Kidney (tissue), 14 donors: ENCODE measurements around the gene LTBP2. TPM values are rescaled to one million over a fixed set of nuclear protein-coding genes. Genes with fewer than 3 reads are reported as not detected.
A peak's percentile ranks its signal among the peaks of the same experiment; 100 is the strongest.

ENCODE experiments used
- DNase-seq, 5 donors: peaks; one replicate each; pipeline ENCODE4 v3.0.0-alpha.2; 2013 to 2020
- FAIRE-seq: peaks from 2 replicates; lab custom pipeline; 2012; peaks lifted over from hg19 to GRCh38; lab: Jason Lieb, UNC
- H3K27ac ChIP-seq, 2 donors: one replicate each; pipeline ENCODE4 v1.7.0; 2013; ENCODE audit warnings: low read depth in 2 of 2, low read length in 2 of 2, inconsistent platforms in 1 of 2
- H3K27me3 ChIP-seq: one replicate; pipeline ENCODE4 v1.7.1; 2013; ENCODE audit warnings: low read length, inconsistent platforms; ENCODE audit not compliant: control insufficient read depth, insufficient read depth
- H3K36me3 ChIP-seq, 3 donors: one replicate each; pipeline versions ENCODE4 v1.7.0 to v1.7.1; 2013; ENCODE audit warnings: low read length in 3 of 3, control low read depth in 1 of 3, inconsistent platforms in 1 of 3; ENCODE audit not compliant: insufficient read depth in 3 of 3, control insufficient read depth in 2 of 3
- H3K4me1 ChIP-seq, 3 donors: one replicate each; pipeline versions ENCODE4 v1.7.0 to v1.7.1; 2013; ENCODE audit warnings: low read length in 3 of 3, inconsistent platforms in 1 of 3, low read depth in 1 of 3; ENCODE audit not compliant: control insufficient read depth in 2 of 3, insufficient read depth in 2 of 3
- H3K4me3 ChIP-seq, 3 donors: one replicate each; pipeline versions ENCODE4 v1.7.0 to v1.8.1; 2013; ENCODE audit warnings: low read length in 3 of 3, control low read depth in 1 of 3, inconsistent platforms in 1 of 3
- H3K9ac ChIP-seq, 3 donors: one replicate each; pipeline versions ENCODE4 v1.7.0 to v1.7.1; 2013; ENCODE audit warnings: low read length in 3 of 3, control low read depth in 1 of 3, inconsistent platforms in 1 of 3
- H3K9me3 ChIP-seq, 3 donors: one replicate each; pipeline versions ENCODE4 v1.7.0 to v1.7.1; 2013; ENCODE audit warnings: low read length in 3 of 3, control low read depth in 1 of 3, inconsistent platforms in 1 of 3; ENCODE audit not compliant: control insufficient read depth in 2 of 3, insufficient read depth in 1 of 3
- intact Hi-C: fragments of 100-400 bp; cut with DNase I; formaldehyde crosslinking; loops from one replicate; pipeline ENCODE4 v1.11.1; 2022
- polyA plus RNA-seq: library from polyadenylated mRNA; stranded (reverse); fragments of 350-450 nt; fragmentation: Illumina TruSeq; extraction: RNeasy Lipid Tissue Mini Kit (QIAGEN cat#74804); gene quantifications from one replicate; pipeline ENCODE4 v1.2.3, GENCODE V29; 2014; ENCODE audit warnings: low read depth, low replicate concordance; ENCODE audit not compliant: insufficient read depth
- total RNA-seq: library from RNA; stranded (reverse); fragmentation: NEBNext Ultra II Directional; extraction: Animal tissue kit (Norgen Biotek cat#: 25700); gene quantifications from one replicate; pipeline ENCODE4 v1.2.1, GENCODE V29; 2021
- TF ChIP-seq, protein P1 (sequence below): IDR thresholded peaks from 3 replicates; pipeline ENCODE4 v1.5.1; 2012; ENCODE audit warnings: mild to moderate bottlenecking, moderate library complexity, borderline replicate concordance; ENCODE audit not compliant: insufficient read depth; ENCODE audit errors: extremely low read depth
- donor health status: control.
- donor health status: control.
- donor health status: control.
- donor health status: control.
- donor health status: control.
- donor health status: DM: yes; HTN: yes; CAD: no.
- donor health status: Normal renal cell carcinoma (clear cell type).

Gene LTBP2
- total and polyA plus RNA-seq, 2 donors from 2014 or later: 2.9 to 10.4 TPM

DNA sequence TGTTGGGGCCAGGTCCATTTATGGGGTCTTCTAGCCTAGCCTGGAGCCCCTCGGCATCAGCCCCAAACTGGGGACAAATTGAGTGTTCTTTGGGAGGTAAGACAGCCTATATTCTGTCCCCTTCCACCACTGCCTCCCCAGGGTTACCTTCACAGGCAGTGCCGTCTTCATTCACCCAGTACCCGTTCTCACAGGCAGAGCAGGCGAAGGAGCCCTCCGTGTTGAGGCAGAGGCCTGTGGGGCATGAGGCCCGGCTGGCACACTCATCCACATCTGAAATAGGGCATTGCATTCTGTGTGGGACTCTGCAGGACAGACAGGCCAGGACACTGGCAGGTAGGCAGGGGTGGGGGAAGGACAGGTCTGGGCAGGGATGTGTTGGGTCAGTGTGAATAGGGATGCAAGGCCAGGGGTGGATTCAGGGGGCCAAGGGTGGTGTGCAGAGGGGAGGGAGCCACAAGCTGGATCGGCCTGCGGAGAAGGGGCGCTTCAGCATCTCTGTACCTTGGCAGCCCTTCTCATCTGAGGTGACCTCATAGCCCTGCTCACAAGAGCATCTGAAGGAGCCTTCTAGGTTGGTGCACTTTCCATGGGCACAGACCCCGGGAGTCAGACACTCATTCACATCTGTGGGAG lies 102.3 kb downstream of the LTBP2 start:
- FAIRE-seq: no peak
- TF ChIP-seq, protein P1, sequence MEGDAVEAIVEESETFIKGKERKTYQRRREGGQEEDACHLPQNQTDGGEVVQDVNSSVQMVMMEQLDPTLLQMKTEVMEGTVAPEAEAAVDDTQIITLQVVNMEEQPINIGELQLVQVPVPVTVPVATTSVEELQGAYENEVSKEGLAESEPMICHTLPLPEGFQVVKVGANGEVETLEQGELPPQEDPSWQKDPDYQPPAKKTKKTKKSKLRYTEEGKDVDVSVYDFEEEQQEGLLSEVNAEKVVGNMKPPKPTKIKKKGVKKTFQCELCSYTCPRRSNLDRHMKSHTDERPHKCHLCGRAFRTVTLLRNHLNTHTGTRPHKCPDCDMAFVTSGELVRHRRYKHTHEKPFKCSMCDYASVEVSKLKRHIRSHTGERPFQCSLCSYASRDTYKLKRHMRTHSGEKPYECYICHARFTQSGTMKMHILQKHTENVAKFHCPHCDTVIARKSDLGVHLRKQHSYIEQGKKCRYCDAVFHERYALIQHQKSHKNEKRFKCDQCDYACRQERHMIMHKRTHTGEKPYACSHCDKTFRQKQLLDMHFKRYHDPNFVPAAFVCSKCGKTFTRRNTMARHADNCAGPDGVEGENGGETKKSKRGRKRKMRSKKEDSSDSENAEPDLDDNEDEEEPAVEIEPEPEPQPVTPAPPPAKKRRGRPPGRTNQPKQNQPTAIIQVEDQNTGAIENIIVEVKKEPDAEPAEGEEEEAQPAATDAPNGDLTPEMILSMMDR: no peak
- DNase-seq: peak in 1 of 5 donors; percentile 22
- intact Hi-C loops: no loop called here
- Histone ChIP-seq H3K9ac (no peak overlapping the region), H3K4me1 (no peaks in the 10 kb centered on the region), H3K9me3 (no peaks in the 10 kb centered on the region), H3K27me3 (no peaks in the 10 kb centered on the region), H3K27ac (no peak overlapping the region), H3K36me3 (no peaks in the 10 kb centered on the region), H3K4me3 (no peak overlapping the region)

DNA sequence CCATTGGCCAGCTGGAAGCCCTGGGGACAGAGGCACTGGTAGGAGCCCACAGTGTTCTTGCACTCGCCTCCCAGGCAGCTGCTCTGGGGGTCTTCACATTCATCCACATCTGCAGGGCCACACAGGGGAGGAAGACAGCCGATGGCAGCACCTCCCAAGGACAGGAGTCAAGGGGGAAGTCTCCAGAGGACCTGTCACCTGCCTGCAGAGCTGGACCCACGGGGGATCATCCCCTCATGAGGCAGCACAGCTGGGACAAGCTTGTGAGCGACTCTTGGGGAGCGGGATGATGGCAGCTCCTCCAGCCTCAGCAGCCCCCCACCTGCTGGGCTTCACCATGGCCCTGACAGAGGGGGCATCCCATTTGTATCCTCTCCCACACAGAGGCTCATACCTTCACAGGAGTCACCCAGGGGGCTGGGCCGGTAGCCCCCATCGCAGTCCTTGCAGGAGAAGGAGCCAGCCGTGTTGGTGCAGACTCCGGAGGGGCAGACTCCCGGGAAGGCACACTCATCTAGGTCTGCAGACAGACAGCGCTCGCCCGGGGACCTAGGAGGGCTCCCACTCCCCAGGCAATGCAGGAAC lies 103.1 kb downstream of the LTBP2 start:
- intact Hi-C loops: no loop called here
- Histone ChIP-seq H3K9ac (no peak overlapping the region), H3K4me3 (no peak overlapping the region), H3K27ac (no peak overlapping the region), H3K36me3 (no peaks in the 10 kb centered on the region), H3K27me3 (no peaks in the 10 kb centered on the region), H3K9me3 (no peaks in the 10 kb centered on the region), H3K4me1 (no peaks in the 10 kb centered on the region)
- peak in 1 of 5 donors; percentile 61 for DNase-seq
- no peak for FAIRE-seq
- TF ChIP-seq, protein P1: no peak

DNA sequence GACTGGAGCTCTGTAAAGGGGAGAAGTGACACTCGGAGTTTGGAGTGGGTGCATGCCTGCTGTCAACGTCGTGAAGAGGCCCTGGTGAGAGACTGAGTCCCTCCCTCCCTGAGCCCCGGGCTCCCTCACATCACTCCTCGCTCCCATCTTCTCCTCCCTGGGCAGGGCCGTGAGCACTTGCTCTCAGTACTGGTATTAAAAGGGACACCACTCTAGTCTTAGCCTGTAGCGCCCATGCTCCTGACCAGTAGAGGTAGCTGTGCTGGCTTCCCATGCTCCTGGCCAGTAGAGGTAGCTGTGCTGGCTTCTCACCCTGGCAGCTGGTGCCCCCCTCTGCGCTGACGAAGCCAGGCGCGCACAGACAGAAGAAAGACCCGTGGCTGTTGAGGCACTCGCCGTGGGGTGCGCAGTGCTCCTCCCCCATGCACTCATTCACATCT lies 103.7 kb downstream of the LTBP2 start:
- Histone ChIP-seq H3K9me3 (no peaks in the 10 kb centered on the region), H3K9ac (no peak overlapping the region), H3K27ac (no peak overlapping the region), H3K4me1 (no peaks in the 10 kb centered on the region), H3K4me3 (no peak overlapping the region), H3K36me3 (no peaks in the 10 kb centered on the region), H3K27me3 (no peaks in the 10 kb centered on the region)
- TF ChIP-seq, protein P1: no peak
- no peak for FAIRE-seq
- intact Hi-C loops: no loop called here
- DNase-seq: peak in 4 of 5 donors; percentile 33 to 62 (median 46)
